IPS-NIHi7 (cell line): ENCODE measurements around the gene S100PBP.
"Not testable (repeated sequence)": the region's sequence is repeated elsewhere in the genome, so short reads cannot be mapped to it uniquely, and the experiment has no call there.

Experiments used
- DNase-seq: peaks from one replicate; pipeline ENCODE4 v3.0.0; 2012; ENCODE audit warnings: mixed read lengths; ENCODE audit errors: extremely low spot score

The S100PBP gene

DNA sequence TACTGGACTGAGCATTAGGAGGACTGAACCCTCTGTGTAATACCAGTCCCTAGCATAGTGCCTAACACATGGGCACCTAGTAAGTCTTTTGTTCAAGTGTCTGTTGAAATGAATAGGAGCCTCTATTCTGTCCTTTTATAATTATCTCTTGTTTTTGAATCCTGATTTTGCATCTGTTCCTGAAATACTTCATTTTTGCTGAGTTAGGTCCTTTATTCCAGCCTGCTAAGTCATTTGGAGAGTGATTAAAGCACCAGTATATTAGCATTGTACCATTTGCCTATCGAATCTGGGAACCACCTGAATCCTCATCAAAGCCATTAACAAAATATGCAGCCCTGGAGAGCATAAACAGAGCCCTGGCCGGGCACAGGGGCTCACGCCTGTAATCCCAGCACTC is 32.6 kb upstream of the S100PBP start:
- DNase-seq = no peak

DNA sequence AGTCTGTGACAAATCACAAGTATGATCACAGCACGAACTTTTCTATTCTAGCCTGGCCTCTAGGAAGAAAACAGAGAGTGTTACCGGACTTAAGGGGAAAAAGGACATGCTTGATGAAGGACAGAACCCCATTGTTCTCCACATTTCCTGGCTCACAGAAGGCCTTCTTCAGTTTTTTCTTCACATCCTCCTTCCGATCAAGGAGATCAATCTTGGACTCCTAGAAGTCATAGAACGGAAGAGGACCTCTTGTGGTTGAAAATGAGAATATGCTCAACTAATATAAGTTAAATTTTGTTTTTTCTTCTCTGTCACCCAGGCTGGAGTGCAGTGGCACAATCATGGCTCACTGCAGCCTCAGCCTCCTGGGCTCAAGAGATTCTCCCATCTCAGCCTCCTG is 30.6 kb upstream of the S100PBP start:
- DNase-seq = no peak

DNA sequence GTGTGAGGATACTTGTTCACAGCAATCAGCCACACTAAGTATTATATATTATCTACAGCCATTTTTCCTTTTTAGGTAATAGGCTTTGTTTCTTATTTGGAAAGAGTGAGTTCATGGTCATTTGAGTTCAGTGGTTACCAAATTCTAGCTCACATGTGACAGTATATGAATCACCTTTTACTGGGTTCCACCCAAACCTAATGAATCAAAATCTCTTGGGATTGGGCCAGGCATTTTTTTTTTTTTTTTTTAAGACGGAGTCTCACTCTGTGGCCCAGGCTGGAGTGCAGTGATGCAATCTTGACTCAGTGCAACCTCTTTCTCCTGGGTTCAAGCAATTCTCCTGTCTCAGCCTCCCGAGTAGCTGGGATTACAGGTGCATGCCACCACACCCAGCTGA is 28.1 kb upstream of the S100PBP start:
- DNase-seq = not testable (repeated sequence)

DNA sequence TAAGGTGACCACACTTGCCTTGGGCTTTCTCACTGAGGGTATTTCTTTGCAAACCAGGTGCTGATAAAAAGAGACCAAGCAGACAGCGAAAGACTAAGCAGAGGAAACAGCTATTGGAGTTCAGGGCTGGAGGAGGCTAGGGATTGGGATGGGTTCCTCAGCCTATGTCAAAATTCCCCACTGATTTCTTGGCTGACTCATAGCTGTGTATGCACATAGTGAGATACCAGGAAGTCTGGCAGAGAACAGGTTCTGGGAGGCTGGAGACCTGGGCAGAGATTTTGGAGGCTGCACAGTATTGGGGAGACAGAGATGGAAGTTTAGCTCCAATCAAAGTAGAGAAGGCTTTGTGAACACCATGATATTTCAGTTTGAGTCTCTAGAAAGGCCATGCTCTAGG is 25.6 kb upstream of the S100PBP start:
- no peak for DNase-seq

DNA sequence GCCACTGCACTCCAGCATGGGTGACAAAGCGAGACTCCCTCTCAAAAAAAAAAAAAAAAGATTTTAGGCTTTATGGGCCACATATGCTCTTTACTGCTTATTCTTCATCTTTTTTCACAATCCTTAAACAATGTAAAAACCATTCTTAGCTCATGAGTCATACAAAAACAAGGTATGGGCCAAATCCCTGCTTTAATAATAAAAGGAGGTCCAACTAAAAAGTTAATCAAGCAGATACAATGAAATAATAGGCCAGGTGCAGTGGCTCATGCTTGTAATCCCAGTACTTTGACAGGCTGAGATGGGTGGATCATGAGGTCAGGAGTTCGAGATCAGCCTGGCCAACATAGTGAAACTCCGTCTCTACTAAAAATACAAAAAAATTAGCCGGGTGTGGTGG is 21.7 kb upstream of the S100PBP start:
- not testable (repeated sequence) for DNase-seq

DNA sequence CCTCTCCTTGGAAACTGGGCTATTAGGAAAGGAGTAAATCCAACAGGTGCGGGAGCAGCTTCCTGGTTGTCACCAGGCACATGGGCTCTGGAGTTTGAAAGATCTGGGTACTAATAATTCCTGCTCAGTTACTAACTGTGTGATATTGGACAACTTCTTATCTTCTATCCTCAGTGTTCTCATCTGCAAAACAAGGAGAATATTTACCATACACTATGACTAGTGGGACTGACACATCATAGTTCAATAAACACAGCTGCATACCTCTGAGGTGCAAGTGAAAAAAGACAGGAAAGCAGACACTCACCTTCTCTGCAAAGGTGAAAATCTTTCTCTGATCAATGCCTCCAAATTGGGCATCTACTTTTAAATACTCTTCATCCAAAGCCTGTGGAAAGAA is 20.0 kb upstream of the S100PBP start:
- DNase-seq = no peak

DNA sequence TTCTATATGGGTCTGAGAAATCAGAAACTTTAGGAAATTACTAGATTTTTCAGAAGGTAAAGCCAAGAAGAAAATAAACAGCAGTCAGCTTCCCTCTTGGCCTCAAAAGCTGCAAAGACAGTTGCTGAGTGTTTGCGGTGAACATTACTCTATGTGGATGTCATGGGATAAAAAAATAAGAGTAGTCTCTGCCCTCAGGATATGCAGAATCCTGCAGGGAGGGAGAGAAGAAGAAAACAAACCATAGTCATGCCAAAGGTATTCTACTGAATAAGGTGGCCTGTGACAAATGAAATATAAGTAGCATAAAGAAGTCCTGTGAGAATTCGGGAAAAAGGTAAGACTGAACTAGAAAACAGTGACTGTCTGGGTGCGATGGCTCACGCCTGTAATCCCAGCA is 19.3 kb upstream of the S100PBP start:
- no peak for DNase-seq

DNA sequence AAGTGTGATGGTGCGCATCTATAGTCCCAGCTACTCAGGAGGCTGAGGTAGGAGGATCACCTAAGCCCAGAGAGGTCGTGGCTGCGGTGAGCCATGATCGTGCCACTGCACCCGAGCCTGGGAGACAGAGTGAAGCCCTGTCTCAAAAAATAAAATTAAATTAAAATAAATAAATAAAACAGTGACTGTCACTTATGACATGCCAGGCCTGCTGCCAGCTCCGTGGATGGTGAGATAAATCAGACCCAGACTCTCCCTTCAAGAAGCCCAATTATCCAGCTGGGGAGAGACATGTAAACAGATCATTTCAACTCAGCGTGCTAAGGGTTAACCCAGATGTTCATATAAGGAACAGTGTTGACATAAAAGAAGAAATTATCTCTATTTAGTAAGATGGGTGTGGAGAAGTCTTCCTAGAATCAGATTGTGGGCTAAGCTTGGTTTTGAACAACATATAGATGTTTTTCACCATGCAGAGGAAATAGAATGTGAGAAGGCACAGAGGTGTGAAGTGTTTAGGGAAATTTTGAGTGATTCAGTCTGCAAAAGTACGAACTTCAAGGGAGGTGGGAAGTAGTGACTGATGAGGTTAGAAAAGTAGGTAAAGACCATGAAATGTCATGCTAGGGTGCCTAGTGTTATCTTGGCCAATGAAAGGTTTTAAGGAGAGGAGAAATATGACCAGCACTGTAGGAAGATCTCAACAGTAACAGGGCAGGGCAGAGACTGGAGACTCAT is 18.6 kb upstream of the S100PBP start:
- no peak for DNase-seq

DNA sequence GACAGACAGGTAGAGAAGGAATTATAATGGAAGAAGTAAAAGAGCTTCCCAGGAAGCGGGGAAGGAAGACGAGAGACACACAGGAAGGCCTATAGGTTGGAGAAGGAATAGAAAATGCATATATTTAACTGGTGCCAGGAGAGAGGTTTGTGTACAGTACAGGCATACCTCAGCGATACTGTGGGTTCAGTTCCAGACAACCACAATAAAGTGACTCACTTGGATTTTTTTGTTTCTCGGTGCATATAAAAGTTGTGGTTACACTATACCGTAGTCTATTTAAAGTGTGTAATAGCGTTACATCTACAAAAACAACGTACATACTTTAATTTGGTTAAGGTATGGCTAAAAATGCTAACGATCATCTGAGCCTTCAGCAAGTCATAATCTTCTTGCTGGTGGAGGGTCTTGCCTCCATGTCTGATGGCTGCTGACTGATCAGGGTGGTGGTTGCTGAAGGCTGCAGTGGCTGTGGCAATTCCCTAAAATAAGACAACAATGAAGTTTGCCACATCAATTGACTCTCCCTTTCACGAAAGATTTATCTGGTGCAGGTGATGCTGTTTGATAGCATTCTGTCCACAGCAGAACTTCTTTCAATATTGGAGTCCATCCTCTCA is 16.2 kb upstream of the S100PBP start:
- no peak for DNase-seq

DNA sequence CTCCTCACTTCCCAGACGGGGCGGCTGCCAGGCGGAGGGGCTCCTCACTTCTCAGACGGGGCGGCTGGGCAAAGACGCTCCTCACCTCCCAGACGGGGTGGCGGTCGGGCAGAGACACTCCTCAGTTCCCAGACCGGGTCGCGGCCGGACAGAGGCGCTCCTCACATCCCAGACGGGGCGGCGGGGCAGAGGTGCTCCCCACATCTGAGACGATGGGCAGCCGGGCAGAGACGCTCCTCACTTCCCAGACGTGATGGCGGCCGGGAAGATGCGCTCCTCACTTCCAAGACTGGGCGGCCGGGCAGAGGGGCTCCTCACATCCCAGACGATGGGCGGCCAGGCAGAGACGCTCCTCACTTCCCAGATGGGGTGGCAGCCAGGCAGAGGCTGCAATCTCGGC is 13.0 kb upstream of the S100PBP start:
- not testable (repeated sequence) for DNase-seq

DNA sequence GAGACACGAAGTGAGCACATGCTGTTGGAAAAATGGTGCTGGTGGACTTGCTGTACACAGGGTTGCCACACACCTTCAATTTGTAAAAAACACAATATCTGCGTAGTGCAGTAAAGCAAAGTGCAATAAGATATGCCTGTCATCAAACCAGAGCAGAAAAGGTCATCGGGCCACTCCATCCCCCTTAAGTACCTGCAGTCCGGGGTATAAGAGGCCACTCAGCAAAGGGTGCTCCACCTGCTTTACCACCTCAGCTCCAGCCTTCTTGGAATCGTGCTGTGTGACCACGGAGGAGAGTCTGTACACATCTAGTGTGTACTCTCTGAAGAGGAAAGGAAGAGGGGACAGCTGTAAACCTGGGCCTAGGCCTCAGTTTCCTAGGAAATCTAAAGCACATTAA is 11.2 kb upstream of the S100PBP start:
- no peak for DNase-seq

DNA sequence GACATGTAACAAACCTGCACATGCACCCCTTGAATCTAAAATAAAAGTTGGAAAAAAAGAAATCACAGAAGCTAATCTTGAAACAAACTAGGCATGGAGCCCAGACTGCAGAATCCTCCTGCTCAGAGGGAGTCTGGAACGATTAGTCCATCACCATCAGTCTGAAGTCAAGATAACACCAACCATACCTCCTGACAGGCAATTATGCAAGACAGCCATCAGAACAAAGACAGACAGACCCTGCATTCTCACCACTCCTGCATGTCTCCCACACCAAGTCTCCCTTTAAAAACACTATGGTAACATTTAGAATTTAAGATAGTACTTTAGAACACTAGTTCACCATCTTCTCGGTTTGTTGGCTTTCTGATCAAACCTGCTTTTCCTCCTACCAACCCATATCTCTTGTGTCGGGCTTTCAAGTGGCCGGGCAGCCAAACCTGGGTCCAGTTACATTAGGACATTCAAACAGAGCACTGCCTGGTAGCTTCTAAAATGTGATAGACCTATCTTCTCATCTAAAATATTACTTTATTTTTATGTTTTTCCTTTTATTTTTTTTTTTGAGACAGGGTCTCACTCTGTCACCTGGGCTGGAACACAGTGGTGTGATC is 10.4 kb upstream of the S100PBP start:
- DNase-seq = no peak

DNA sequence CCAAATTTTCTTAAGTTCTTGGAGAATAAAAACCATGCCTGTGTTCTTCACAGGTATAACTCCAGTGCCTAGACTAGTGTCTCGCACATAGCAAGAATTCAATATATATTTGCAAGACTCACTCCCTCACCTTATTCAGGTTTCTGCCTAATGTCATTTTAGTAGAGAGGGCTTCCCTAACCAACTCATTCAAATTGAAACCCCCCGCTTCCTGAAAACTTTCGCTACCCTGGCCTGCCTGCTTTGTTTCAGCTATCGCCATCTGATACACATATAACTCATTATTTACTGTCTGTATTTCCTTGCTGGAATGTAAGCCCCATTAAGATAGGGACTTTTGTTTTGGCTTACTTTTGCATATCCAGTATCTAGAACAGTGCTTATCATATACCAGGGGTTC is 8.9 kb upstream of the S100PBP start:
- DNase-seq = no peak

DNA sequence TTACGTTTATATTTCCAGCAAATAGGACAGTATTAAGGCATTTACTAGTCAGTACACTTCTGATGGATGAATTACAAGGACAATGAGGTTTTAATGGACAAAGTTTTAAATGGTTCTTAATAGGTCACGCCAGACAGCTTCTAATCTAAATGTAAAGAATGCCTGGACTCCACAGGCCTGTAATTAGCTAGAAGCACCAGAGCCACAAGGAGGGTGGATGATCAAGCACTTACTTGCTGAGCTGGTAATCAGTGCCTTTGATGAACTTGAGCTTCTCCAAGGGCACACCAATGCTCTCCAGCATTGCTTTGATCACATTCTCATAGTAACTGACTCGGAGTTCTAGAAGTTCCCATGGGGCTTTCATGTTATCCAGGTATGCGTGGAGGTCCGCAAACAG is 7.1 kb upstream of the S100PBP start:
- no peak for DNase-seq

DNA sequence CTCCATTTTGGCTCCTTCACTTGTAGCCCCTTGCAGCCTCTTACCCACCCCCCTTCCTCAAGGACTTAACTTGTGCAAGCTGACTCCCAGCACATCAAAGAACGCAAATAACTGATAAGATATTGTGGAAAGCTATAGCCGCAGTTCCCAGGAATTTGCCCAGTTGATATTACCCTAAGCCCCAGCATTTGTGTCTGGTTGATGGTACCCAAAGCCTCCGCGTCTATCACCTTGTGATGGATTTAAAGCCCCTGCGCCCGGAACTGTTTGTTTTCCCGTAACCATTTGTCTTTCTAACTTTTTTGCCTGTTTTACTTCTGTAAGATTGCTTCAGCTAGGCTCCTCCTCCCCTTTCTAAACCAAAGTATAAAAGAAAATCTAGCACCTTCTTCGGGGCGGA is 6.2 kb upstream of the S100PBP start:
- no peak for DNase-seq

DNA sequence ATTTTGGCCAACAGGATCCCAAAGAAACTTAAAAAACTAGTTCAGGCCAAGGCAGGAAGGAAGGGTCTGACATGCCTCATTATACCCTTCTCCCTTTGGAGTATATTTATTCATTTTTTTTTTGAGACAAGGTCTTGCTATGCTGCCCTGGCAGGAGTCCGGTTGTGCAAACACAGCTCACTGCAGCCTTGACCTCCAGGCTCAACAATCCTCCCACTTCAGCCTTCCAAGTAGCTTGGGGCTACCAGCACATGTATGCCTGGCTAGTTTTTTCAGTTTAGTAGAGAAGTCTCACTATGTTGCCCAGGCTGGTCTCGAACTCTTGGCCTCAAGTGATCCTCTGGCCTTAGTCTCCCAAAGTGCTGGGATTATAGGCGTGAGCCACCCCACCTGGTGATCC is 5.5 kb upstream of the S100PBP start:
- DNase-seq = no peak

DNA sequence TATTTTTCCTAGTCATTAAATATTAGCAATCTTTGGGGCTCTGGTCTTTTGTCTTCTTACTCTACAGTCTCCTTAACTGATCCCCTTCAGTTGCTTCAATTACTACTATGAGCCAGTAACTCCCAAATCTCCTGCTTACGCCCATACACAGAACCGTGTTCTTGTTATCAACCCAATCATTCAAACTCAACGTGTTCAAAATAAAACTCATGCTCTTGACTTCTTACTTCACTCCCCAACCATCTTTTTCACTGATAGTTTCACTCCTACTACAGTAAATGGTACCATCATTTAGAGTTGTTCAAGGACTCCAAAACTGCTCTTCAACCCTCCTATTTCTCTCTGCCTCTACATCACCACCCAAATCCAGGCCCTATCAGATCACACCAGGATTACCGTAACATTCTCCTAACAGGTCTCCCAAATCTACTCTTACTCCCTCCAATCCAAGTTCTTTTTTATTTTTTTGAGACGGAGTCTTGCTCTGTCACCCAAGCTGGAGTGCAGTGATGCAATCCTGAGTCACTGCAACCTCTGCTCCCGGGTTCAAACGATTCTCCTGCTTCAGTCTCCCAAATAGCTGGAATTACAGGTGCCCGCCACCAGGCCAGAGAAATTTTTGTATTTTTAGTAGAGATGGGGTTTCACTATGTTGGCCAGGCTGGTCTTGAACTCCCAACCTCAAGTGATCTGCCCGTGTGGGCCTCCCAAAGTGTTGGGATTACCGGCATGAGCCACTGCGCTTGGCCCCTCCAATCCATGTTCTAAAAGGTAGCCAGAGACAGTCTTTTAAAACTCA is 3.3 kb upstream of the S100PBP start:
- no peak for DNase-seq

DNA sequence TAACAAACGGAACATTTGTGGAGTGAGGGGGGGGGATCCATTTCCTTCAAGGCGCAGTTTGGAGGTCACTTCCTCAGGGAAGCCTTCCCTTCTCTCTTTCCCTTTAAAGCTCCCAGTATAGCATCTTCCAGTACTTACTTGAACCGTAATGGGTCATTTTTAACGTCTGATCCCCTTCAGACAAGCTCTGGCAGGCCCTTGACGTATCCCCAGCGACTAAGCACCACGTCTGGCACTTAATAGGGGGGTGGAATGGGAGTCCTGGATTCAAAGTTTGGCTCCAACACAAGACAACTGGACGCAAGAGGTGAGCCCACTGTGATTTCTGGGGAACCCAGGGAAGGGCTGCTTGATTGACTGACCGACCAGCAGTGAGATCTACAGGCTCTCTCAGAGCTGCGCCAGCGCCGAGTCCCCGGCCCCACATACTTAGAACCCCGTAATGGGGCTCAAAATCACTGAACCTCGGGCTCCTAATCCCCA is 736 bp upstream of the S100PBP start:
- no peak for DNase-seq

DNA sequence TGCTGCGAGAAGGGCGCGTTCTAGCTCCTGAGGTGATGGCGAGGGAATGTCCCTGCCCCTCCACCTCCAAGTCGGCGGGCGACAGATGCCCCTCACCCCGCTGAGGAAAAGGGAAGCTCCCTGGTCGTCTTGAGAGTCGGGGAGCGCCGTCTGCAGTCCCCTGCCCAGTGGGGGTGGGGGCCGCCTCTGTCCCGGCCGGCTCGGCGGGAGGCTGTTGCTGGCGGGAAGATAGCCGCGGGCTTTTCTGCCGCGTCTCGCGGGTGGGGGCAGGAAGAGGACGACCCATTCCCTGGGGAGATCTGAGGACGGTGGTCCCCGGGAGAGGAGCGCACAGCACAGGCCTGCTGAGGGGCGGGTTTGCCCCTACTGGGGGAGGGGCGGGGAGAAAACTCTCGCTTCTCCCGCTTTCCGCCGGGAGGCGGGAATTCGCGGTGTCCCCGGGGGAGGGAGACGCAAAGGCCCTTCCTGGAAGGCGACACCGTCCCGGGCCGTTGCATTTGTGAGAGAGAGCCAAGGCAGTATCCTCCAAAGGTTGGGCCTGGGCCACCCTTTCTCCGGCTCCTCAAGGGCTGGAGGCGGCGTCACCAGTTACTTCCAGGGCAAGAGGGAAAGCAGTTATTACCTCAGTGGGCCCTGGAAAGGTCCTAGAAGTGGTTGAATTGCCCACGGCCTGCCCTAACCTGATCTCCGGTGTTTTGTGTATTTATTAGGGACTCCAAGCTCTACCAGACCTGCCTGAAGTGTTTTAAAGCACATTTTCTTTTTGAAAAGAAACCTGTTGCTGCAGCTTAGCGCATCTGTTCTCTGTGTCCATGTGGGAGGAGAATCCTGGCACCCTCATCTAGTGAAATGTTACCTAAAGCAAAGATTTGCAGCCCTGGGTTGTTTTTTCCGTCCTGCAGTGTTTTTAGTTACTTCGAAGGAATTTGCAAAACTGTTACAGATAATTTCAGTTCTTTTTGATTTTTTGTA is 648 bp downstream of the S100PBP start:
- peak; percentile 85 for DNase-seq

DNA sequence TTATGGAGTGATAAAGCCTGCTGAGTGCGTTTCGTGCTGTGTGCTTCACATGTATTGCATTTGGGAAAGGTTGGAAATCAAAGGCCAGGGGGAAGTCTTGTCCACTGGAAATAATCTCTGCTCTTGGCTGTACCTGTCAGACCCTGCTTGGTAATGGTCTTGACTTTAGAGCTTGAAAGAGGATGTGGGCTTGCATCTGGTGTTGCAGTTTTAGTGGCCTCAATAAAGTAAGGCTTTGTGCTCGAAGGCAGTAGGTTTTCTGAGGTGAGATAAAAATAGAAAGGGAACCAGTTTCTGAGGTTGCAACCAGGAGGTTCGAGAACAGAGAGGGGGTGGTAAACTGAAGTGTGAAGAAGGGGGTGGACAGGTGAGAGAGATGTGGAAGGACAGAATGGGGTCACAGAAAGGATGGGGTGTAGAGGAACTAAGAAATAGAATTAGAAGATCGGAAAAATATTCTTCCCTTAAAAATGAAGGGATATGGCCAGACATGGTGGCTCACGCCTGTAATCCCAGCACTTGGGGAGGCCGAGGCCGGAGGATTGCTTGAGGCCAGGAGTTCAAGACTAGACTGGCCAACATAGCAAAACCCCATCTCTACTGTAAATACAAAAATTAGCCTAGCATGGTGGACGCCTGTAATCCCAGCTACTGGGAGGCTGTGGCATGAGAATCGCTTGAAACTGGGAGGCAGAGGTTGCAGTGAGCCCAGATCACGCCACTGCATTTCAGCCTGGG is 1.5 kb downstream of the S100PBP start:
- no peak for DNase-seq
